Vagina (tissue), 2 donors: ENCODE results near the gene SUSD2.

Experiments used
- POLR2A ChIP-seq, 2 donors: fragments of 450-650 bp; IDR thresholded peaks; one replicate each; pipeline ENCODE4 v1.6.1; 2017; ENCODE audit warnings: antibody characterized with exemption in 2 of 2, mild to moderate bottlenecking in 2 of 2, moderate library complexity in 2 of 2
- TF ChIP-seq, protein P1 (sequence below), 3 experiments: fragments of 450-650 bp in 2 of 3; fragments of 200-600 bp in 1 of 3; sonication (generic) in 1 of 3; IDR thresholded peaks; one replicate each; pipeline ENCODE4 v1.5.1; 2017 to 2019; ENCODE audit warnings: antibody characterized with exemption in 3 of 3, mild to moderate bottlenecking in 2 of 3, moderate library complexity in 2 of 3

DNA sequence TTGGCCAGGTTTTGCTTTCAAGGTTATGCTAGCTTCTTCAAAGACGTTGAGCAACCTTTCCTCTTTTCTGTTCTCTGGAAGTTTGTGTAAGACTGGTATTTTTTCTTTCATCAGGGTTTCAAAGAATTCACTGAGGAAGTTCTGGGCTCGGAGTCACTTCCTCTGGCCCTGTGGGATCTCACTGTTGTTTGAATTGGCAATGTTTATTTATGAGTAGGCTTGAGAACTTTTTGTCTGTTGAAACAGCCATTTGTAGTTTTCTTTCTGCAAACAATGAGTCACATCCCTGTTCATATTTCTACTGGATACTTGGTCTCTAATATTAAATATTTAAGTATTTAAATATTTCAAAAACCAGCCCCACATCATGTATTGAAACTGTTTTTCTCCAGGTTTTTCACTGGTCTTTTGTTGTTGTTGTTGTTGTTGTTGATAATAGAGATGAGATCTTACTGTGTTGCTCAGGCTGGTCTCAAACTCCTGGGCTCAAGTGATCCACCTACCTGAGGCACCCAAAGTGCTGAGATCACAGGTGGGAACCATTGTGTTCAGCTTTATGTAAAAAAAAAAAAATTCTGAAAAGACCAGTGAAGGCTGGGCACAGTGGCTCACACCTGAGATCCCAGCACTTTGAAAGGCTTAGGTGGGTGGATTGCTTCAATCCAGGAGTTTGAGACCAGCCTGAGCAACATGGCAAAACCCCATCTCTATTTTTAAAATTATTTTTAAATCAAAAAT is 26.9 kb downstream of the SUSD2 start:
- TF ChIP-seq, protein P1, sequence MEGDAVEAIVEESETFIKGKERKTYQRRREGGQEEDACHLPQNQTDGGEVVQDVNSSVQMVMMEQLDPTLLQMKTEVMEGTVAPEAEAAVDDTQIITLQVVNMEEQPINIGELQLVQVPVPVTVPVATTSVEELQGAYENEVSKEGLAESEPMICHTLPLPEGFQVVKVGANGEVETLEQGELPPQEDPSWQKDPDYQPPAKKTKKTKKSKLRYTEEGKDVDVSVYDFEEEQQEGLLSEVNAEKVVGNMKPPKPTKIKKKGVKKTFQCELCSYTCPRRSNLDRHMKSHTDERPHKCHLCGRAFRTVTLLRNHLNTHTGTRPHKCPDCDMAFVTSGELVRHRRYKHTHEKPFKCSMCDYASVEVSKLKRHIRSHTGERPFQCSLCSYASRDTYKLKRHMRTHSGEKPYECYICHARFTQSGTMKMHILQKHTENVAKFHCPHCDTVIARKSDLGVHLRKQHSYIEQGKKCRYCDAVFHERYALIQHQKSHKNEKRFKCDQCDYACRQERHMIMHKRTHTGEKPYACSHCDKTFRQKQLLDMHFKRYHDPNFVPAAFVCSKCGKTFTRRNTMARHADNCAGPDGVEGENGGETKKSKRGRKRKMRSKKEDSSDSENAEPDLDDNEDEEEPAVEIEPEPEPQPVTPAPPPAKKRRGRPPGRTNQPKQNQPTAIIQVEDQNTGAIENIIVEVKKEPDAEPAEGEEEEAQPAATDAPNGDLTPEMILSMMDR (IDR thresholded peaks at IDR 0.05), result no peak
- TF ChIP-seq POLR2A (IDR thresholded peaks at IDR 0.05), result no peak
